Neural crest cell (in vitro differentiated cells): ENCODE measurements around the gene CRHR2. TPM values are rescaled to one million over a fixed set of nuclear protein-coding genes. Genes with fewer than 3 reads are reported as not detected.

Experiments
- DNase-seq: peaks from one replicate; pipeline ENCODE4 v3.0.0; 2021; ENCODE audit warnings: low read depth, mixed read lengths, low spot score
- H3K27ac Mint-ChIP-seq: one replicate; pipeline ENCODE4 v1.8.0; 2021; ENCODE audit warnings: mild to moderate bottlenecking, mixed read lengths; ENCODE audit not compliant: unreplicated experiment
- H3K27me3 Mint-ChIP-seq: 2 replicates; pipeline ENCODE4 v1.8.0; 2021; ENCODE audit warnings: low read depth, mild to moderate bottlenecking, mixed read lengths
- H3K36me3 Mint-ChIP-seq: 2 replicates; pipeline ENCODE4 v1.8.0; 2021; ENCODE audit warnings: low read depth, mild to moderate bottlenecking, mixed read lengths
- H3K4me1 Mint-ChIP-seq: 2 replicates; pipeline ENCODE4 v1.8.0; 2021; ENCODE audit warnings: mixed read lengths
- H3K4me3 Mint-ChIP-seq: one replicate; pipeline ENCODE4 v1.8.0; 2021; ENCODE audit warnings: mild to moderate bottlenecking, mixed read lengths
- H3K9me3 Mint-ChIP-seq: 2 replicates; pipeline ENCODE4 v1.8.0; 2021; ENCODE audit warnings: mixed read lengths
- total RNA-seq: library from RNA; stranded (reverse); gene quantifications from 2 replicates; pipeline ENCODE4 v1.2.1, GENCODE V29; 2021
- TF ChIP-seq, protein P1 (sequence below): fragments of 200-600 bp; sonication (generic); conservative IDR thresholded peaks from 2 replicates; pipeline ENCODE4 v1.5.0; 2021; ENCODE audit warnings: antibody characterized with exemption, mild to moderate bottlenecking

CRHR2 gene
- total RNA-seq, 1 donor from 2014 or later = not detected

DNA sequence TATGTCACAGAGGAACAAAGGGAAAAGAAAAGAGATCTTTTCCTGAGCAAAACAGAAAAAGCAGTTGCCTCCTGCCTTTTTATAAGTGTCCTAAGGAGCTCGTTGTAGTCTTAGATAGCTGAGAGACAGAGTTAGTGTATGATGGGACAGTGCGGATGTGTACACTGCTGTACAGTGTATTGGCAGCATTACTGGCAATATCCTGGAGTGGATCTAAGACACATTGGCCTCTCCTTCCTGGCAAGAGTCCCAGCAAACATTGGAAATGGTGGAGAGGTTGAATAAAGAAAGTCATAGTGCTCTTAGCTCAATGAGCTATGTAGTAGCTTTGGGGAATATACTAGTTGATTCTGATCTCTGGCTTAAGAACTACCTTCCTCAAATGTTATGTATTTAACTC lies 64.9 kb downstream of the CRHR2 start:
- Mint-ChIP-seq H3K27ac (no peak overlapping the region), H3K9me3 (no peaks in the 10 kb centered on the region), H3K27me3 (no peaks in the 10 kb centered on the region), H3K4me3 (no peak overlapping the region), H3K36me3 (peaks cover 36% of the 10 kb centered on the region), H3K4me1 (no peaks in the 10 kb centered on the region)
- TF ChIP-seq, protein P1, sequence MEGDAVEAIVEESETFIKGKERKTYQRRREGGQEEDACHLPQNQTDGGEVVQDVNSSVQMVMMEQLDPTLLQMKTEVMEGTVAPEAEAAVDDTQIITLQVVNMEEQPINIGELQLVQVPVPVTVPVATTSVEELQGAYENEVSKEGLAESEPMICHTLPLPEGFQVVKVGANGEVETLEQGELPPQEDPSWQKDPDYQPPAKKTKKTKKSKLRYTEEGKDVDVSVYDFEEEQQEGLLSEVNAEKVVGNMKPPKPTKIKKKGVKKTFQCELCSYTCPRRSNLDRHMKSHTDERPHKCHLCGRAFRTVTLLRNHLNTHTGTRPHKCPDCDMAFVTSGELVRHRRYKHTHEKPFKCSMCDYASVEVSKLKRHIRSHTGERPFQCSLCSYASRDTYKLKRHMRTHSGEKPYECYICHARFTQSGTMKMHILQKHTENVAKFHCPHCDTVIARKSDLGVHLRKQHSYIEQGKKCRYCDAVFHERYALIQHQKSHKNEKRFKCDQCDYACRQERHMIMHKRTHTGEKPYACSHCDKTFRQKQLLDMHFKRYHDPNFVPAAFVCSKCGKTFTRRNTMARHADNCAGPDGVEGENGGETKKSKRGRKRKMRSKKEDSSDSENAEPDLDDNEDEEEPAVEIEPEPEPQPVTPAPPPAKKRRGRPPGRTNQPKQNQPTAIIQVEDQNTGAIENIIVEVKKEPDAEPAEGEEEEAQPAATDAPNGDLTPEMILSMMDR = no peak
- DNase-seq = no peak

DNA sequence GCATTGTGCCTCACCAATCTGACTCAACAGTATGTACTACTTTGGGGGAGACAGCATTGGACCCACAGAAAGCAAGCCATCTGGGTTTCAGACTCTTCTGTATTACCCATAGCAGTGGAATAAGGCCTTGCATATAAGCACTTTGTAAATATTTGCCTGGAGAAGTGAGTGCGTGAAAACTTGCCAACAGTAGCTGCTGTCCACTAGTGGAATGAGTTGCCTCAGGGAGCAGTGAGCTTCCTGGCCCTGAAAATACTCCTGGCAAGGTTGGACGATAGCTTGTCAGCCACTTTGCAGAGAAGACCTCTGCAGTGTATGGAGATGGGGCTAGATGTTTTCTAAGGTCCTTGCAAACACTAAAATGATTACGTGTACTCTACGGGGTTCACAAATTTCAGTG lies 65.9 kb downstream of the CRHR2 start:
- no peaks in the 10 kb centered on the region for H3K27me3 Mint-ChIP-seq
- H3K4me3 Mint-ChIP-seq = no peak overlapping the region
- no peak for DNase-seq
- TF ChIP-seq, protein P1 = no peak
- peaks cover 27% of the 10 kb centered on the region for H3K36me3 Mint-ChIP-seq
- no peak overlapping the region for H3K27ac Mint-ChIP-seq
- no peaks in the 10 kb centered on the region for H3K4me1 Mint-ChIP-seq
- H3K9me3 Mint-ChIP-seq = no peaks in the 10 kb centered on the region

DNA sequence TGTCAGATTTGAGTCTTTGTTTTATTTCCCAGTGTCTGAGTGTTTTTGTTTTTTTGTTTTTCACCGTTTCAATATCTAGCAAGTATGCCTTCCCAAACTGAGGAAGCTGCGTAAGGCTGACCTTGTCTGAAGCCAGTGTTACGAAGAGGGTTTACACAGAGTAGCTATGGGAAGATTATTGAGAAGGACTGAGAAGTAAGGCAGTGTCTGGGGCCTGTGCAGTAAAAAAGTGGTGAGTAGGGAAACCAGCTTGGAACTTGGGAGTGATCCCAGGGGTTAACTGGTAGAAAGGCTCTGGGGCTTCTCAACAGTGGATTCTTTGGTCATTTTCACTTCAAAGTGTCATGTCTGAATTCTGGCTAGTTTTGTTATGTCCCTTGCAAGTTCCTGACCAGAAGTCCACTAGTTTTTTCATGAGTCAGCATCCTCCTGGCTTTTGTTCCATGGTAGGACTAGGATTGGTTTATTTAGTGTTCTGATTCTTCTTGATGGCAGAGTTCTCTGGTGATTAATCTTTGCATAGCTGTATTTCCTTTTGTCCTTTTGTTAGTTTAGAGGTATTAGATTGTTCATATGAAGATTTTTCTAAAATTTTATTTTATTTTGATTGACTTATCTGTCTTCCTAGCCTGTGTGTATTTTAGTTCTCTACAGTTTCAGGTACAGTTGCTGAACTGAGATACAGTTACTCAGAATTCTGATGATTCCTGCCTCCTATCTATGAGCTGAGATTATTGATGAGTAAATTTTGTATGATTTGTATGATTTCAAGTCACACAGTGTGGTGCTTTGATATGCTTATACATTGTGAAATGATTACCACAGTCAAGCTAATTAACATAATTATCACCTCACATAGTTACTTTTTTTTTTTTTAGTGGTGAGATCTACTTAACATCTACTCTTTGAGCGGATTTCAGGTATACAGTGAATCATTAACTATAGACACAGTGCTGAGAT lies 68.6 kb downstream of the CRHR2 start:
- H3K27ac Mint-ChIP-seq = peak overlapping the region; percentile 29
- peaks cover 29% of the 10 kb centered on the region for H3K36me3 Mint-ChIP-seq
- no peaks in the 10 kb centered on the region for H3K27me3 Mint-ChIP-seq

DNA sequence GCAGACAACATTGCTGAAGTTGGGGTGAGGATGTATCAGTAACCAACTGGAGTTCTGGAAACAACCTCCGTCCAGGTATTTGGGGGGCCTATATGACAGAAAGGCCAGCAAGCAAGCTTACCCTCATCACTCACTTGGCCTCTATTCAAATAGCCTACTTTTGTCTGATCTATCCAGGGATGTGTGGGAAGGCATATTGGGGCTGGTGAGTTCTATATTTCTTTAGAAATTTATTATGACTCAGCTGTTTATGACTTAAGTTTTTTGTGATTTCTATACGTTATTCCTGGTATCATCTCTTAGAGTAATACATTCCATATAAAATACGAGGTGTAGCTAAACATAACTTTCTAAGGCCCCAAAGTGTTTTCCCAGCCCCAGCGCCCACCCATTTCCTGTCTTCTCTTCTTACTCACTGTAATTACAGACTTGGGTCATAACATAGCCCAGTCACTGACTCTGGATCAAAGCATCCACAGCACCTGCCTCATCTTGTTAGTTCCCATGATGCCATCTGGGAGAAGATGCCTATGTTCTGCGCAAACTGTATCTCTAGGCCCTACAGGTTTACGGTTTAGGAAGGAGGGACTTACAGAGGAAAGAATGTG lies 69.5 kb downstream of the CRHR2 start:
- Mint-ChIP-seq H3K9me3 (no peaks in the 10 kb centered on the region), H3K36me3 (peaks cover 29% of the 10 kb centered on the region), H3K4me3 (no peak overlapping the region), H3K27me3 (no peaks in the 10 kb centered on the region), H3K4me1 (no peaks in the 10 kb centered on the region), H3K27ac (peak overlapping the region; percentile 66)
- no peak for DNase-seq
- TF ChIP-seq, protein P1 = no peak

More for the DNA sequence above, 68.6 kb downstream of the CRHR2 start:
- TF ChIP-seq, protein P1 = no peak
- Mint-ChIP-seq H3K9me3 (no peaks in the 10 kb centered on the region), H3K4me3 (no peak overlapping the region), H3K4me1 (no peaks in the 10 kb centered on the region)
- DNase-seq = no peak

GRCh38 chr7:30605832-30606231 lies 76.4 kb downstream of the CRHR2 start:
- peaks cover 29% of the 10 kb centered on the region for H3K36me3 Mint-ChIP-seq
- TF ChIP-seq, protein P1 = no peak
- no peaks in the 10 kb centered on the region for H3K9me3 Mint-ChIP-seq
- no peak overlapping the region for H3K4me3 Mint-ChIP-seq
- no peak overlapping the region for H3K27ac Mint-ChIP-seq
- H3K27me3 Mint-ChIP-seq = no peaks in the 10 kb centered on the region
- DNase-seq = no peak
- no peaks in the 10 kb centered on the region for H3K4me1 Mint-ChIP-seq
